Glomerular endothelial cell (primary cell): ENCODE measurements around the gene CAMK2G. TPM values are rescaled to one million over a fixed set of nuclear protein-coding genes. Genes with fewer than 3 reads are reported as not detected.
"Not testable (repeated sequence)": the region's sequence is repeated elsewhere in the genome, so short reads cannot be mapped to it uniquely, and the experiment has no call there.

Experiments used
- DNase-seq: peaks from one replicate; pipeline ENCODE4 v3.0.0-alpha.2; 2011; ENCODE audit warnings: low read depth, low spot score; ENCODE audit errors: extremely low read depth
- total RNA-seq: library from RNA; depleted of rRNA; stranded (reverse); fragments of >200 nt; gene quantifications from 2 replicates; pipeline ENCODE4 v1.2.3, GENCODE V29; 2015

The CAMK2G gene
- total RNA-seq, 1 donor from 2014 or later: 28.8 TPM

DNA sequence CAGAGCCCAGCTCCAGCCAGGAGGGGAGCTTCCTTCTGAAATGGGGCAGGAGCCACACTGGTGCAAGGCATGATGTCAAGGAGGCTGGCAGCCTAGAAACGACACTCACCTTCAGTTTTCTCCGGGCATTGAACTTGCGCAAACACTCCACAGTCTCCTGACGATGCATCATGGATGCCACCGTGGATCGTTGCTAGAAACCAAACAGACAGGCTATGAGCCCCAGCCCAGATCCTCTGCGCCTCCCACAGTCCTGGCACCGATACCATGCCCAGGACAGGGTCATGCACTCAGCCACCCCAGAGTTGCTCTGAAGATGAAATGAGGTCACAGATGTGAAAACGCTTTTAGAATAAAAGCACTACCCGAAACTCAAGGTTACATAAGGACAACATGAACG lies 32.0 kb downstream of the CAMK2G start:
- no peak for DNase-seq

DNA sequence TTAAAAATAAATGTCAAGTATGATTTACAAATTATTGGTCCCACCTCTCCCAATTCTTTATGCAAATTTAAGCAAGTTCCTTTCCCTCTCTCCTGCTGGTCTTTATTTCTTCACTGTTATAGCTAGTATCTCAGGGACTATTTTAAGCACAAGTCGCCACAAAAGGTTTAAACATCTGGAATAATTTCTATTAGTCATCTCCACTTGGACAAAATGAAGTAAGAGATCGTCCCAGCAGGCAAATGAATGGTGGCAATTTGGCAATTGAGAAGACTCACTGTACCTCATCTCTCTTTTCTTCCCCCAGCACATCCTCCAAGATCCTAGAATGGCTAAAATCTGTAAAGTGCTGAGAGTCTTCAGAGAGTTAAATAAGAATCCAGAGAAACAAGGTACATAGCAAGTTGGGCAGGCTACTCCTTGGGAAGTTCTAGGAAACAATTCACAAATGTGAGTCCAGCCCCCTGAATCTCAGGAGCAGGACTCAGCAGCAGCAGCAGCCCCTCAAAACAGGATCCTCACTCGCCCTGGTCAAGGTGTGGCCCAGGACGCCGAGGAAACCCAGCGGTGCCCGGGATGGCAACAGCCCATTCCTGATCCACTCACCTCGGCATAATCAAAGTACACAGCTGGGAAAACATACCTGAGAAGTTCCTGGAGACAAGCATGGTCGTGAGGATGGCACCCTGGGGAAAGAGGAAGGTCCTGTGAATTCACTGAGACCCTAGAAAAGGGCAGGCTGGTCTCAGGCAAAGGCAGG lies 32.6 kb downstream of the CAMK2G start:
- no peak for DNase-seq

DNA sequence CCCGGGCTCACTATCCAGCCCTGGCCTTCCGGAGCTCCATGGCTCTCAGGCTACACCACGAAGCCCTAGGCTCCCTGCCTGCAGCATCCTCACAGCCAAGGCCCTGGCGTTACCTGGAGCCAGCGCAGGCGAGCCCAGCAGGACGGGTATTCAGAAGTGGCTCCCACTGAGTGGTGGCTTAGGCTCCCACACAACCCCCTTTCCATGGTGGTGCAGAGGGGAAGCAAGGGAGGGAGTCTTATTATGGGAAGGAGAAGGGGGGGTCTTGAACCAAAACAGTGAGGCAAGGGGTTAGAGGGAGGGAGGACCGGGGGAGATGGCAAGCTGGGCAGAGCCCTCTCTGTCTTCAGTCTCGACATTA lies 33.3 kb downstream of the CAMK2G start:
- no peak for DNase-seq

DNA sequence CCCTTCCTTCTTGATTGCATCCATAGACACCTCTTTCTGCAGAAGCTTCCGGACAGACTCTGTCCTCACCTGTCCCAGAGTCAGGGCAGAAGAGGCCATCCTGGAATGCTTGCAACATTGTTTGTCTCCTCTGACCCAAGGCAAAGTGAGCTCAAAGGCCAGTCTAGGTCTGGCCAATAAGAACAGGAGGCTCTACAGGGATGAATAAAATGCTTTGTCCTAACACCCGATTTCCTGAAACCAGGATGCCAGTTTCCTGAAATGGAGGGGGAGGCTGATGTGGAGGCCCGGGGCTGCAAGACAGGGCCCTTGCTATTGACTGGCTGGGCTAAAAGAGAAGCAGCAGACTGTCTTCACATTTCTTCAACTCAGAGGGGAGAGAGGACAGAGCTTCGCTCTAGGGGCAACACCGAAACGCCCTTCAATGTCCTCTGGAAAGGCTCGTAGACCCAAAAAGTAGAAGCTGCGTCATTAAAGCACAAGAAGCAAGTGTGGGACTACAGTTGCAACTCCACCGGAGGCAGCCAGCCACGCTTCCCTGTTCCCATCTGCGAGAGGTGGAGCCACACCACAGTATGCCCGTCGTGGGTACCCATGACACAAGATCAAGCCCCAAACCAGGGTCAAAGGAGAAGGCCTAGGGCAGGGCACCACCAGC lies 33.8 kb downstream of the CAMK2G start:
- no peak for DNase-seq

DNA sequence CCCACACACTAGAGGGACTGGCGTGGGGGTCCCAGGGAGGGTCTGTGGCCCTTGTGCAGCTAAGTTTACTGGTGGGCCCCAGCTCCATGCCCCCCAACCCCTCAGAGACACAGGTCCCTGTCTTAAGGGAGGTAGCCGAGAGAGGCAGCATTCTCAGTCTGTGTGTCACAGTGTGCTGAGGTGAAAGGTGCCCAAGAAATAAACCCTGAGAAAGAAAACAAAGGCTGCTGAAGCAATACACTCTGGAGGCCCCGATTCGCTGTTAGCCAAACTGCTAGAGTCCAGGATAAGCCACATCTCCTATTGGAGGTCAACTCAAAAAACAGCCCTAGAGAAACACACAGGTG lies 34.3 kb downstream of the CAMK2G start:
- DNase-seq: no peak

DNA sequence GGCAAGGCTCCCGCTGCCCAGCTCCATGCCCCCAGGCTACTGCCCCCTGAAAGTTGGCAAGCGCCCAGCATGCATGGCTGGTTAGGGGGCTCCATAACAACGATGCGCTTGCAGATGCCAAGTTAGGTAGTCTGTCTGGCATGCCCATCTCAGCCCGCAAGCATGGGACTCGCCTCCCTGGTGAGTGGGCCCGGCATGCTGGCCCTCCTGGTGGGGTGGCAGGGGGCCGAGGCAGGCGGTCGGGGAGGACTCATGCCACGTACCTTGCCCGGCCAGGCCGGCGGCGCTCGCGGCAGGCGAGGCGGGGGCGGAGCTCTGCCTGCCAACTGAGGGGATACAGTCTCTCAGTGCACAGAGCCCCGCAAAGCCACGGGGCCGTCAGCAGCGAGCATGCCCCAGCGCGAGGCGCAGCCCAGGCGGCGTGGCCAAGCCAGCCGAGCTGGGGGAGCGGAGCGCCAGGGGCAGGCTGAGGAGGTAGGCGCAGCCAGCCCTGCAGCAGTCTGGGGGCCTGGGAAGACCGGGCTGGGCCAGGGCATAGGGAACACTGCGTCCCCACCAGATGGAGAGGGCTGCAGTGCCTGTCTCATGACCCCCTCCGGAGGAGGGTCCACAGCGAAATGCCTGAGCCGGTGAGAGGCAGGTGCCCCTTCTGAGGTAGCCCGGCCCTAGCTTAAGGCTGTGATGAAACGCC lies 34.9 kb downstream of the CAMK2G start:
- no peak for DNase-seq

DNA sequence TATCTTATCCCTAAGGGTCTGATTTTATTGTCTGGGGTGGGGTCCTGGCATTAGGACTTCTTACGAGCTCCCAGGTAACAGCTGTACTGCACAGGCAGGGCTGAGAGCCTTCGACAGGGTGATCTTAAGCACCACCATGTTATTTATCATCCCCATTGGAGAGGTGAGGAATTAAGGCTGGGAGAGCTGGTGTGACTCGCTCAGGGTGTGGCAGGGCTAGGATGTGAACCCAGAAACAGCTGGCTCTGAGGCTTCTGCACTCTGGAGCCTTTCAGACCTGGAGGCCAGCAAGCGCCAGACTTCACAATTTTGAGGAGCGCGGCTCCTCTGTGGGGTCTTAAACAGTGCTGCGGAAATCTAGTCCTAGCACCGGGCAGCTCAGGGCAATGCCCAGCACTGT lies 35.5 kb downstream of the CAMK2G start:
- DNase-seq: no peak

DNA sequence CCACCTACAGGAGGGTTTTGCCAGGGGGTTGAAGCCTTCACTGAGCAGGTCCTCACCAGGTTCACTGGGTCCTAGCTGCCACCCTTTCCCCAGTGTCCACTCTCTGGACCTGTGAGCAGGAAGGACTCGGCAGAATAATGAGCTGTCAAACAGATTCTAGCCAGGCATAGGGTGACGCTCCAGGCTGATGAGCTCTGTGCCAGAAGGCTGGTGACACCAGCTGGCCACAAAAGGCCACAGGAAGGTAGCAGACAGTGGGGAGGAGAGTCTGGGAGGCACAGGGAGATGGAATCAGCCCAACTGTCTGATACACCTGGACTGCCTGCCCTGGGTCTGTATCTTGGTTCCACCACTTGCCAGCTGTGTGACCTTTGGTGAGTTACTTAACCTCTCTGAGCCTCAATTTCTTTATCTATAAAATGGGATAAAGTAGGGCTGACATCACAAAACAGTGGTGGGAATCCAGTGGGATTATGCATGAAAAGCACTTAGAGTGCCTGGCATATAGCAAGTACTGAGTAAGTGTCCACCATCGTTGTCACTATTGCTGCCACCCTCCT lies 36.3 kb downstream of the CAMK2G start:
- DNase-seq: no peak

DNA sequence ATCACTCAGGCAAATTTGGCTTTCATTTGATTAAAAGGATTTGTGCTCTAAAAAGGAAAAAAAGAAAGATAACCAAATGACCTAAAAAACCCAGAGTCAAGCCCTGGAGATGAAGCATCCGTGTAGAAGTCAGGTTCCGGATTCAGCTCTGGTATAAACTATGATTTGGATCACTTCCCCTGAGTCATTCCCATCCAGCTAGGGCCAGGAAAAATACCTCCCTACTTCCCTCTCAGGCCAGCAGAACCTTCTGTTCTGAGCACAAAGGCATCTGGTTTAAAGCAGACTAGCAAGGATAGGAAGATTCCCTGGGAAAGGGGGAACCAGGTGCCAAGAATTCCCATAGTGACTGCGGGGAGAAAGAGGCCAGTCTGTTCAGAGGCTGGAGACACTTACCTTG lies 37.3 kb downstream of the CAMK2G start:
- DNase-seq: no peak

DNA sequence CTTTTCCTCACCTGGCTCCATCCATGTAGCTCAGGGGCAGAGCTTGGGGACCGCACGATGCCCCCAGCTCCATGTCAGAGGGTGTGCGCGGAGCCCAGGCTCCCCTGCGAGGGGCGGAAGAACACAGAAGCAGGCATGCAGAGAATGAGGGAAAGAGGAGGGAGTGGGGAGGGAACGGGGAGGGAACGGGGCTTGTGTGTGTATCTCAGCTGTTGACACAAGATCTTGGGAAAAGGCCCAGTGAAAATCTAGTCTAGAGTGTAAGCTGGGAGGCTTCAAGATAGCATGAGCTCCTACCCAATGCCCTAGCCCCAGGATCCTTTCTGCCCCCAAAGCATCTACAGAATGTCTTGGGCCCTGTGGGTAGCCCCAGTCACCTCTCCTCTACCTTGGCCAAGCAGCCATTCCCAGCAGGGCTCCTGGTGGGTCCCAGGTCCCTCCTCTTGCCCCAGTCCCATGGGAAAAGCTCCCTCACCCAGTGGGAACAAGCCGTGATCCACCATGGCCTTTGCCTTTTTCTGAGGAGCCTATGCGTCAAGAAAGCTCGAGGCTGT lies 37.9 kb downstream of the CAMK2G start:
- no peak for DNase-seq

DNA sequence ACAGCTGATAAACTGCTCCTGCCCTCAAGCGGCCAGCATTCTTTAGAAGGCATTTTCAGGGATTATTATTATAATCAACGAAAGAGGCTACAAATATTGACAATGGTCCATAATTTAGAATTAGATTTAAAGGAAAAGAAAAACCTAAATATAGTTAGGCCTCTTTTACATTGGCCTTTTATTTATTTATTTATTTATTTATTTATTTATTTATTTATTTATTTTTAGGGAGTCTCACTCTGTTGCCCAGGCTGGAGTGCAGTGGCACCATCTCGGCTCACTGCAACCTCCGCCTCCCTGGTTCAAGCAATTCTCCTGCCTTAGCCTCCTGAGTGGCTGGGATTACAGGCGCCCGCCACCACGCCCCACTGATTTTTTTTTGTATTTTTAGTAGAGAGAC lies 45.3 kb downstream of the CAMK2G start:
- DNase-seq: not testable (repeated sequence)

DNA sequence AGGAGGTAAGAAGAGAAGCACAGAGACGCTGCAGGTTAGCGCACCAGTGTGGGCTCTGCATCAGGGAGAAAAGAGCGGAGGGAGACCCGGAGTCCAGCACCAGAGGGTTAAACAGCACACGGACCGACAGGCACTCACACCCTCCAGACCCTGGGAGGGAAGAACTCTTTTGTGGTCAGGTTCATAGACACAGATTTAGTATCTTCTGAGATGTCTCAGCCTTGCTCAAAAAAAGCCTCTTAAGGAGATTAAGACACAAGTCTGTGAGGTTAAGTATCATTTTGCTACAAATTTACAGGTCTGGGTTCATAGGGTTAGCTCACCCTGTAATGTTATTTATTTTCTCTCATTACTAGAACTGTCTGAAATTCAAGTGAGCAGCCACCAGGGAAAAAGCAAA lies 46.2 kb downstream of the CAMK2G start:
- DNase-seq: no peak

DNA sequence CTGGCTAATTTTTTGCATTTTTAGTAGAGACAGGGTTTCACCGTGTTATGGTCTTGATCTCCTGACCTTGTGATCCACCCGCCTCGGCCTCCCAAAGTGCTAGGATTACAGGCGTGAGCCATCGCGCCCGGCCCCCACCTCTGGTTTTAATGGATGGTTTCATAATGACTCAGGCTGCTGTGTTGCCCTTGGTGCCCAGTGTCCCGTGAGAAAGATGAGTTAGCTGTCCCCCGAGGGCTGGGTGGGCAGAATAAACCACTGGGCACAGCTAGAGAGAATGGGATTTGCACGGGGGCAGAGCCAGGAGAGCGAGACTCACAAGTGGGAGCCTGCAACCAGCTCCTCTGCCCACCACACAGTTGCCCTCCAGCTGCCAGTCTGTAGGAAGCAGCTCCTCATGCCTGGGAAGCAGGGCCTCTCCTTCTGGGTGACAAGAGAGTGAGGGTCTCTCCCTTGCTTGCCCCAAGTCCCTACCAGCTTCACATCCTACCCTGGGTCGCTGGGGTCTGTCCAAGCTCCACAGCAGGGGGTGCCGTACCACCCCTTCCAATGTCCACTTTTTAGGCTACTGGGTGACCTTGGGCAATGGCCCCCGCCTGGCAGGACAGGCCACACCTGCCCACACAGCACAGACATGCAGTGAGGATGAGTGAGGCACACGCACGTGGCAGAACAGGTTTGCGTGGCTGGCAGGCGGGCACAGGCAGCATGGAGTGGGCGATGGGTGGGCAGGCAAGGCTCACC lies 46.8 kb downstream of the CAMK2G start:
- DNase-seq: no peak

DNA sequence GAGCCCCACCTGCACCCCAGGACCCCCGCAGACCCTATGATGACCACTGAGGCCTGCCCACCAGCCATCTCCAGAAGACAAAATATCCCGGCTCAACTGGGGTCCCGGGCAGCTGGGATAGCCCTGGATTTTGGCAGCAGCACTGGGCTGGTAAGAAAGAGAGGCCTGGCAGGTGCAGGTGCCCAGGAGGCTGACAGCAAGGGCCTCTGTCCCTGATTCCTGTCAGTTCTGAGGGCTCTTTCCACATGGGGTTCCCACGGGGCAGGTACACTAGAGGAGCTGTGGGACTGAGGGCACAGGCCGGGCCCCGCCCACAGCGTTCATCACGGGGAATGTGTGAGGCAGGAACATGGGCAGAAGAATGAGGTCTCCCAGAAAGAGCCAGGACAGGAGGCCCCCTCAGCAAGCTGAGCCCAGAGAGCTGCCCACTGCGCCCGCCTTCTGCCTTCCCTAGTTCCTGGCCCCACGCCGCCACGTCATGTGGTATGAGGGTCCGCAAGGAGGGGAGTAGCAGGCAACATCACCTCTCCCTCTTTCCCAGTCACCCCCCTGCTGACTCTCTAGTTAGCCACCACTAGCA lies 50.1 kb downstream of the CAMK2G start:
- no peak for DNase-seq

DNA sequence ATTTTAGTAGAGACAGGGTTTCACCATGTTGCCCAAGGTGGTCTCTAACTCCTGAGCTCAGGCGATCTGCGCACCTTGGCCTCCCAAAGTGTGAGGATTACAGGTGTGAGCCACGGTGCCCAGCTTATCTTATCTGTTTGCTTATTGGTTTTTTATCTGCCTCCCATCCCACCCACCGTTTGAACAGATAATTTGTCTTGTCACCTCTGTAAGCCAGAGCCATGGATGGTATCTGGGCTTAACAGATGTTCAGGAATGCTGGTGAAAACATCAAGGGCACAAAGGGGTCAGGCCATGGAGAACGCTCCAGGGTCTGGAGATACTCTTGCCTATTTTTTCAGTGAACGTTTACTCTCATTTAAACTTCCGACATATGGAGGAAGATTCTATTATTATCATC lies 51.0 kb downstream of the CAMK2G start:
- DNase-seq: no peak

DNA sequence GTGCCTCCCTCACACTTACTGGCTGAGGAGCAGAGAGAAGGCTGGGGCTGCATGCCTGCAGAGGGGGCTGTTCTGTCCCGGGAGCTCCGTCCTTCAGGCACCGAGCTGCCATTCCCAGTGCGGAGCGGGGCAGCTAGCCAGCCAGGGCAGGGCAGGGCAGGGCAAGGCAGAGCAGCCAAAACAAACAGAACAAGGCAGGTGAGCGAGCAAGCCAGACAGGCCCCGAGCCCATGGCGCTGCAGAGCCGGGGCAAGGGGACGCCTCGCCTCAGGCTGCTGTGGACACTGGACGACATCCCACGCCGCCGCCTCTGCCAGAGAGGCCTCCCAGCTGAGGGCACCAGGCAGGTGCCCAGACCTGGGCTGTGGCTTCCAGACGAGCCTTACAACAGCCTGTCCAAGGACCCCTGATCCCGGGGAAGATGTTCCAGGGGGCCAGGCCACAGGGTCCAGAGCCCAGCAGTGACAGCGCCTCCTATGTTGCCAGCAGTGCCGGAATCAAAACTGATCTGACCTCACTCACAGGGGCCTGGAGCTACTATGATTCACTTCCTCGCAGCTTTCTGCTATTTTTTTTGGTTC lies 54.8 kb downstream of the CAMK2G start:
- DNase-seq: no peak

DNA sequence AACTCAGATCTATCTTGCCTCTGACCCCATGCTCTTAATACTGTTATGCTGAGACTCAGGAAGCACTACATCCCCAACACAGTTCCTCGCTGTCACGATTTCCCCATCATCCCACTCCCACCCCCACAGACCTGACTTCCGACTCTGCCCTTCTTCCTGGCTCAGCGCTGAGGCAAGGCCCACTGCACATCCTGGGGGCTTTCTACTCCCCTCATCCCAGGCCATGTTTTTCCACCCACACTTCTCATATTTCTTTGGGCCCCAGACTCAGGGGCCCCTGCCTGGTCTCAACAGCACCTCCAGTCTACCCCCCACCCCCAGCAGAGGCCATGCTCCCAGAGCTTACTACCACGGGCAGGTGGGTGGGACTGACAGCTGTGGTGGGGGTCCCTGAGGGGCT lies 55.3 kb downstream of the CAMK2G start:
- DNase-seq: no peak

DNA sequence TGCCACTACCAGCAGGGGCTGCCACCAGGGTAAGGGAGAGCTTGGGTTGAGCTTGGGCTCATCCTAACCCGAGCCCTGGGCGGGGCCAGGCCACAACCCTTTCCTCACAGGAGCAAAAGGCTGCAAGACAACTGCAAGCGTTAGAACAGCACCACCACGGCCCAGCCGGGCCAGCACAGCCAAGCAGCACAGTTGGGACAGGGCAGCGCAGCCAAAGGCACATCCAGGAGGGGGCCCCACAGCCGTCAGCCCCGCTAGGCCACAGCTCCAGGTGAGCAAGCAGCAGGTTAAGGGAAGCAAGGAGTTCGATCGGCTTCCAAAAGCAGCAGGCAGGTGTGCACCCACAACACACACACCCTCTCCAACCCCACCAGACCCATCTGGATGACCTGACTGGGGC lies 56.0 kb downstream of the CAMK2G start:
- DNase-seq: no peak

DNA sequence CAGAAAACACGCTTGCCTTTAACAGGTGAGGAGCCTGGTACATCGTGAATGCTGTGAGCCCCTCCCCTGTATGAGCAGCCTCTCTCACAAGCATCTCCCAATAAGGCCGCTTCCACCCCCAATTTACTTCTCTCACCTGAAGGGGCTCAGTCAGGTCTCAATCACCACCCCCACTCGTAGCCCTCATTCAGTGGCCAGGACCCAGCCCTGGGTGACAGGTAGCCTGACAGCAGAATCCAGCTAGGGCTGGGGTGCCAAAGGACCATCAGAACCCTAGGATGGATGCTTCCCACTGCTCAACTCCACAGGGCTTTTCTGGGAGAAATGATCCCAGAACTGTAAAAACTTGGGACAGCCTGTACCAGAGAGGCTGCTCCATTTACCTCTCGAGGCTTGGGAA lies 56.5 kb downstream of the CAMK2G start:
- no peak for DNase-seq
